Motor neuron (in vitro differentiated cells): Measurements from ENCODE around the gene AKAP10. TPM values are rescaled to one million over a fixed set of nuclear protein-coding genes. Genes with fewer than 3 reads are reported as not detected.
"Not testable (repeated sequence)": the region's sequence is repeated elsewhere in the genome, so short reads cannot be mapped to it uniquely, and the experiment has no call there.

Source experiments
- ATAC-seq, 8 experiments: fragments of 200-7000 bp; cut with Tn5 transposase; replicated peaks in 6 of 8; 2 replicates each; pipeline ENCODE4 v1.8.0; 2021; ENCODE audit warnings: mild to moderate bottlenecking in 8 of 8, moderate library complexity in 8 of 8
- H3K27ac ChIP-seq, 2 donors: fragments of 250-450 bp; sonication (Bioruptor Pico); 2 replicates each; pipeline ENCODE4 v1.9.0; 2021; ENCODE audit warnings: antibody characterized with exemption in 2 of 2, mild to moderate bottlenecking in 2 of 2, moderate library complexity in 1 of 2
- H3K4me1 ChIP-seq, 2 donors: fragments of 250-450 bp; sonication (Bioruptor Pico); replicated peaks in 1 of 2; 2 replicates each; pipeline ENCODE4 v1.6.1; 2021; ENCODE audit warnings: antibody characterized with exemption in 2 of 2, mild to moderate bottlenecking in 2 of 2, moderate library complexity in 1 of 2
- H3K4me3 ChIP-seq, 5 donors: fragments of 250-450 bp; sonication (Bioruptor Pico); 2 replicates each; pipeline ENCODE4 v1.9.0; 2021; ENCODE audit warnings: antibody characterized with exemption in 5 of 5, mild to moderate bottlenecking in 5 of 5, moderate library complexity in 4 of 5
- WGBS, 10 experiments: fragments of 450-650 bp; shearing (Covaris generic); methylation state at CpG; one replicate each; pipeline ENCODE4 v1.0.0; 2022; 5-methylcytosine and 5-hydroxymethylcytosine counted together
- in situ Hi-C, 9 experiments: fragments of 400-800 bp; cut with MboI; loops; one replicate each; pipeline ENCODE4 v1.15.0; 2021; ENCODE audit warnings: low sequenced_read_pairs in 9 of 9, low pct_unique_long_range_greater_than_20kb in 2 of 9; ENCODE audit not compliant: unreplicated experiment in 9 of 9
- total RNA-seq, 8 experiments: library from RNA; unstranded; fragments of 300-600 nt; gene quantifications; 2 replicates each; pipeline versions ENCODE4 v1.2.3 to v1.2.4, GENCODE V29; 2022

AKAP10 gene
- total RNA-seq, 8 experiments from 2014 or later, result 14.2 to 53.2 (median 19.1) TPM

DNA sequence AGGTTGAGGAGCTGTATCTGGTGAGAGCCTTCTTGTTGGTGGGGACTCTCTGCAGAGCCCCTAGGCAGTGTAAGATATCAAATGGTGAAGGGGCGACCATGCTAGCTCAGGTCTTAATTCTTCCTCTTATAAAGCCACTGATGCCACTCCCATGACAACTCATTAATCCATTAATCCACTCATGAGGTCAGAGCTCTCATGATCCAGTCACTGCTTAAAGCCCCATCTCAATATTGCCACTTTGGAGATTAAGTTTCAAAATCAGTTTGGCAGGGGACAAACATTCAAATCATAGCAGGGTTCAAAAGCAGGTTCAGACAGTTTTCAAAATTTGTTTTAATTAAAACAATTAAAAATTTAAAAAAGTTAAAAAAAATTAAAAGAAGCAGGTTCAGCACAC is 18.5 kb upstream of the AKAP10 start:
- ATAC-seq, result no peak
- no peak overlapping the region for H3K27ac ChIP-seq
- H3K4me1 ChIP-seq, result peaks cover 0 to 2% of the 10 kb centered on the region in 2 donors
- H3K4me3 ChIP-seq, result no peak overlapping the region
- 43 to 100% (median 100%) methylated on average over 1 of the region's 1 CpG; no CpG with 5 or more reads in 4 of the 10 experiments for WGBS, 10 experiments
- in situ Hi-C loops, result loop anchor here in 5 of 9 experiments (10.0 to 25.0 kb wide), 3 partner anchors 116 to 216 kb away; no protein-coding TSS in a partner anchor

DNA sequence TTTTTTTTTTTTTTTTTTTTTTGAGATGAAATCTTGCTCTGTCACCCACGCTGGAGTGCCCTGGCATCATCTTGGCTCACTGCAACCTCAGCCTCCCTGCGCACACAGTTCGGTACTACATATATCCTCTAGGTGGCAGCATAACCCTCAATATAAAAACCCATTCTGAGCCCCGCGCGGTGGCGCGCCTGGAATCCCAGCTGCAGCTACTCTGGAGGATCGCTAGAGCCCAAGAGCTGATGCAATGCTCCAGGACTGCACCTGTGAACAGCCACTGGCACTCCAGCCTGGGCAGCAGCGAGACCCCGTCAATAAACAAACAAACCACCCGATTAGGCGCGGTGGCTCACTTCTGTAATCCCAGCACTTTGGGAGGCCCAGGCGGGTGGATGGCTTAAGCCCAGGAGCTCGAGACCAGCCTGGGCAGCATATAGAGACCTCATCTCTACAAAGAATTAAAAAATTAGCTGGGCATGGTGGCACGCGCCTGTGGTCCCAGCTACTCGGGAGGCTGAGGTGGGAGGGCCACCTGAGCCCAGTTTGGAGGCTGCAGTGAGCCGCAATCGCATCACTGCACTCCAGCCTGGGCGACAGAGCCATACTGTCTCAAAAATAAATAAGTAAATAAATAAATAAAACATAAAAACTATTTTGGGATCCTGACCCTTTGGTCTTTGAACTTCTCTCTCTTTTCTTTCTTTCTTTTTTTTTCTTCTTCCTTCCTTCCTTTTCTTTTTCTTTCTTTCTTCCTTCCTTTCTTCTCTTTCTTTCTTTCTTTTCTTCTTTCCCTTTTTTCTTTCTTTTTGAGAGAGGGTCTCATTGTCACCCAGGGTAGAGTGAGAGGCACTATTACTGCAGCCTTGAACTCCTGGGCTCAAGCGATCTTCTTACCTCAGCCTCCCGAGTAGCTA is 15.4 kb upstream of the AKAP10 start:
- H3K27ac ChIP-seq, result peak overlapping the region; percentile 43 to 54
- 0 to 94% (median 52%) methylated on average over 3 to 11 of the region's 24 CpGs for WGBS, 10 experiments
- H3K4me1 ChIP-seq, result peaks cover 0 to 2% of the 10 kb centered on the region in 2 donors
- in situ Hi-C loops, result loop anchor here in 5 of 9 experiments (10.0 to 25.0 kb wide), 3 partner anchors 119 to 219 kb away; no protein-coding TSS in a partner anchor
- peak; percentile 91 to 99 (median 98) for ATAC-seq
- H3K4me3 ChIP-seq, result no peak overlapping the region

DNA sequence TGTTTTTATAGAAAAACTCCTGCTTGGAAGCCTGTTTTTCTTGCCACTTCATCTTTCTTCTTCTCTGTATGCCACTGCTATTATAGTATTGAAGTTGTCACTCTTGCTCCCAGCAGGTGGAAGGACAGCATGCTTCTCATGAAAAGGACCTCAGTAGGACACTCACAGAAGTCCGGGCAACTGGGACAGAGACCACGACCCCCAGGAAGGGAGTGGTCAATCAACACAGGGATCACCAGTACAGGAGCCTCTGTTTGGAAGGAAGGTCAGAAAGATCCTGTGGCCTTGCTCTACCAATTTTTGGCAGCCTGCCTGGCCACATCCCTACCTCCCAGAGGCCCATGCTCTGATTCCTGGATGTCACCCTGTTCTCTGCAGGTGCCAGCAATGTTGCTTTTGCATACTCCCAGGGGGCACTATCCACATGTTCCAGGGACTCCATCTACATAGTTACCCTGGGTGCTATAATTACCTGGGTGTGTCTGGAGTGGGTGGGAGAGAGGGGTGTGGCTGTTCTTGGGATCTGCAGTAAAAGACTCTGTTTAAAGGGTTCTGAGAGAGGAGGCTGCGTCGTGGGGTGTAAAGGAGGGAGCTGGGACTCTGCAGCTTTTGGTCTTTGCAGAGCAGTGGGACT is 13.7 kb upstream of the AKAP10 start:
- Histone ChIP-seq H3K4me1 (peaks cover 10 to 12% of the 10 kb centered on the region in 2 donors), H3K4me3 (no peak overlapping the region), H3K27ac (no peak overlapping the region)
- 0 to 31% (median 18%) methylated on average over 1 to 4 of the region's 4 CpGs; no CpG with 5 or more reads in 4 of the 10 experiments for WGBS, 10 experiments
- in situ Hi-C loops, result loop anchor here in 5 of 9 experiments (10.0 to 25.0 kb wide), 3 partner anchors 121 to 221 kb away; no protein-coding TSS in a partner anchor
- ATAC-seq, result peak in 2 of 8 experiments; percentile 7 to 42

DNA sequence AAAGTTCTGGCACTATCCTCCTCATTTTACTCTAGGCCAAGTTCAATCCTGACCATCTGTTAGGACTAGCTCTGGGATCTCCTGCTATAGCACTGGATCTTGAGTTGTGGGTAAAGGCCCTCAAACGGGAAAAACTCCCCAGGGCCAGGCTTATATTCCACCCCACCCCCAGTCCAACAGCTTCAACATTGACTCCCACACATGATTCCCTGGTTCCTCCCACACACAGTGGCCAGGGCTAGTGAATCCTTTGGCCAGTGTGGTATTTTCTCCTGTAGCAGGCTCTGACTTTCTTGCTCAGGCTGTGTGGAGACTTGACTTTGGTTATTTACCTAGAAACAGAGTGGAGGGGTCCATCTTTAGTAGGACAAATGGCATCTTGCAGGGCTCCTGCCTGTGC is 10.3 kb upstream of the AKAP10 start:
- peaks cover 9 to 12% of the 10 kb centered on the region in 2 donors for H3K4me1 ChIP-seq
- in situ Hi-C loops, result loop anchor here in 4 of 9 experiments (25.0 kb wide), 2 partner anchors 124 to 224 kb away; no protein-coding TSS in a partner anchor
- no peak overlapping the region for H3K4me3 ChIP-seq
- WGBS, 10 experiments, result 40 to 83% methylated on average over 1 of the region's 1 CpG; no CpG with 5 or more reads in 8 of the 10 experiments
- ATAC-seq, result peak in 1 of 8 experiments; percentile 4
- H3K27ac ChIP-seq, result no peak overlapping the region

DNA sequence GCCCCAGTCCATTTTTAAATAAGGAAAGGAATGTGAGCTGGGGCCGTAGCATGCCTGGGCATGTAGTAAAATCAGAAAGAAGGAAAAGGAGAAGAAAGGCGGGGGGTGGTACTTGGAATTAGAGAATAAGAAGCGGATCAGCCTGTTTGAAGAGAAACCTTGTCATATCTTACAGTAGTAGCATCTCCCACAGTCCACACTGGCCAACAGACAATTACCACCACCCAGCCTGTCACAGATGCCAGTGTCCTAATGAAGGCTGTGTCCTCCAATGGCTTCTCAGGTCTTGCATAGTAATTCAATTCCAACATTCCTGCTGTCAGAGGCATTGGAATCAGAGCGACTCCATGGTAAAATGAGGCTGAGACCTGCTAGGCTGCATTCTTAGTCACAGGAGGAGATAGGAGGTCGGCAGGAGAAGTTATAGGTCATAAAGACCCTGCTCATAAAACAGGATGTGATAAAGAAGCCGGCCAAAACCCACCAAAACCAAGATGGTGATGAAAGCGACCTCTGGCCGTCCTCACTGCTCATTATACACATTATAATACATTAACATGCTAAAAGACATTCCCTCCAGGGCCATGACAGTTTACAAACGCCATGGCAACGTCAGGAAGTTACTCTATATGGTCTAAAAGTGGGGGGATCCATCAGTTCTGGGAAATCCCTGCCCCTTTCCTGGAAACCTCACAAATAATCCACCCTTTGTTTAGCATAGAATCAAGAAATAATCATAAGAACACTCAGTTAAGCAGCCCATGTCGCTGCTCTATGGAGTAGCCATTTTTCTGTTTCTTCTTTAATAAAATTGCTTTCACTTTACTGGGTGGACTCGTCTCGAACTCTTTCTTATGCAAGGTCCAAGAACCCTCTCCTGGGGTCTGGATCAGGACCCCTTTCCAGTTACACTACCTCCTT is 9.6 kb upstream of the AKAP10 start:
- 46 to 100% (median 60%) methylated on average over 1 to 11 of the region's 13 CpGs; no CpG with 5 or more reads in 2 of the 10 experiments for whole genome bisulfite sequencing, 10 experiments
- ATAC-seq, result peak in 5 of 8 experiments; percentile 47 to 82 (median 65)
- peak overlapping the region in 1 of 2 donors; percentile 27 for H3K27ac ChIP-seq
- in situ Hi-C loops, result loop anchor here in 4 of 9 experiments (25.0 kb wide), 2 partner anchors 125 to 225 kb away; no protein-coding TSS in a partner anchor
- no peak overlapping the region for H3K4me3 ChIP-seq
- peaks cover 8 to 12% of the 10 kb centered on the region in 2 donors for H3K4me1 ChIP-seq

DNA sequence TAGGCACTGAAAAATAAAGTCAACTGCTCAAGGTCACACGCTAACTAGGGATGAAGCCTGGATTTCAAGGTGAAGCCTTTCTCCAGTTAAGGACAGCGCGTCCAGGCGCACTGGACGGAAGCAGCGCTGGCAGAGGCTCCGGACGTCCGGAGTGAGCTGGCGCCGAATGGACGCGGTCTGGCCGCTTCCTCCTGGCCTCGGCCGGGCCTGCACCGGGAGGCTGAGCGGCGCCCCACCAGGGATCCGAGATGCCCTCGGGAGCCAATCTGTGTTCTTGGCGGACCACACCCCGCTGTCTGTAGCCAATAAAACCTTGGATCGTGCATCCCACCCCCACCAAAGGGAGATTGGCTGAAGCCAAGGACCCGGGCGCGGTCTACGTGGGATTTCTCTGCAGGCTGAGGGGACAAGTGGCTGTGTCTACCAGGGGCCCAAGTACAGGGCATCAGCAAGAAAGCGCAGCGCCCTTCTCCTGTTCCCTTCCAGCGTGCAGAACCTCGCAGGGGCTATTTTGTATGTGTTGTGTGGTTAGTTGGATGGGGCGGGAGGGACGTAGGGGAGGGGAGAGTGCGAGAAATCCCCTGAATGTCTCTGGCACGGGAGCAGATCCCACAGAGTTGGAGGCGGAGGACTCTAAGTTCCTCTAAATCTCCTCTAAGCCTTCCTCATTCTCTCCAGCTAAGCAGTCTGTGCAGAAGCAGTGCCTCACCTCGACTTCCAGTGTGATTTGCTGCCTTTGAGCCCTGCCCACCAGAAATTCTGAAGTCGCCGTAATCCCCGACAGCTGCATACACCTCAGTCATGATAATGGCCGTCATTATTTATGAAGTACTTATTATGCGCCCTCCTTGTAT is 2.5 kb upstream of the AKAP10 start:
- in situ Hi-C loops, result loop anchor here in 4 of 9 experiments (25.0 kb wide), 2 partner anchors 132 to 232 kb away; no protein-coding TSS in a partner anchor
- H3K27ac ChIP-seq, result no peak overlapping the region
- ATAC-seq, result no peak
- H3K4me3 ChIP-seq, result no peak overlapping the region
- H3K4me1 ChIP-seq, result peaks cover 6 to 15% of the 10 kb centered on the region in 2 donors
- WGBS, 10 experiments, result 60 to 100% (median 89%) methylated on average over 1 to 15 of the region's 43 CpGs; no CpG with 5 or more reads in 1 of the 10 experiments

DNA sequence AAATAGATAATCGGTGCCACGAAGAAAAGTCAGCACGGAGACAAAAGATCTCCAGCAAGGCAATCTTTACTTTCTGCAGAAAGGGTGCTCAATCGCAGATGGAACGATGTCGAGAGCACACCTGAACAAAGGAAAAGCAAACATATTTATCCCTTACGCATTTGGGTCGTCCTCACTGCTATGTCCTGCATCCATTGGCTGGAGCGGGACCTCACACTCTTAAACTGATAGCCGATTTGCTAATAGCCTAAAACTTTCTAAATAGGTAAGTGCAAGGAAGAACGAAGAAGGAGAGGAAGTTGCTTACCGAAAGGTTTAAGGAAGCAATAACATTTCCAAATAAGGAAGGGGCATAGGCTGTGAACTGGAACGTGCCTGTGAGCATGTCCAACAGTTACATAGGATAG is 1.2 kb upstream of the AKAP10 start:
- Histone ChIP-seq H3K4me1 (peaks cover 6 to 15% of the 10 kb centered on the region in 2 donors), H3K4me3 (peak overlapping the region in 1 of 5 donors; percentile 90)
- in situ Hi-C loops, result loop anchor here in 4 of 9 experiments (25.0 kb wide), 2 partner anchors 133 to 233 kb away; no protein-coding TSS in a partner anchor

DNA sequence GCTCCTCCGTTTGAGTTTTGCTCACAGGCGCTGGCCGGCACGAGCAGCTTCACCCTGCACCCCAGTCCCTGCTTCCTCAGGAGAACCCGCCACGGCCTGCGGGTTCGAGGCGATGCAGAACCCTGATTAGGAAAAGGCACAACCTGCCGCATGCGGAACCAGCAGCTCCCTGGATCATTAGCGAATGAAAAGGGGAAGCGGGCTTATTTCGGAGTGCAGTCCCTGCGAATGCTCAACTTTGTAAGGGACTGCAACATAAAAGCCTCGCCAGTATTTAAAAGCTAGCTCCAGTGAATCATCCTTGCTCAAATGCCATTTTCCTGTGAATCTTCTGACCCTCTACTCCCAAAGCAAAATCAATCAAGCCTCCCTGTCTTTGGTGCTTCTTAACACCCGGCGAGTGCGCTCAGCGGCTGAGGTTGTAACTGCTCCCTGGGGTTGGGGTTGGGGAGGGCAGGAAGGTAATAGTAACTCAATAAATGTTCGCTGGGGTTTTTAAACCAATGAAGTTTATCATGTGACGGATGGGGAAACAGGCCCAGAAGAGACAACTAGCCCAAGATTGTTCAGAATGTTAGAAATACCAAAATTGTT is 678 bp upstream of the AKAP10 start:
- Histone ChIP-seq H3K4me3 (peak overlapping the region; percentile 82 to 93 (median 87)), H3K4me1 (peaks cover 6 to 15% of the 10 kb centered on the region in 2 donors), H3K27ac (peak overlapping the region; percentile 73 to 82)
- WGBS, 10 experiments, result 52 to 100% (median 72%) methylated on average over 1 to 16 of the region's 22 CpGs; no CpG with 5 or more reads in 2 of the 10 experiments
- ATAC-seq, result peak in 1 of 8 experiments; percentile 19
- in situ Hi-C loops, result loop anchor here in 4 of 9 experiments (25.0 kb wide), 2 partner anchors 134 to 234 kb away; no protein-coding TSS in a partner anchor

More for the DNA sequence above, 1.2 kb upstream of the AKAP10 start:
- 86 to 99% (median 97%) methylated on average over 2 to 13 of the region's 13 CpGs for WGBS, 10 experiments
- ATAC-seq, result no peak
- H3K27ac ChIP-seq, result no peak overlapping the region

DNA sequence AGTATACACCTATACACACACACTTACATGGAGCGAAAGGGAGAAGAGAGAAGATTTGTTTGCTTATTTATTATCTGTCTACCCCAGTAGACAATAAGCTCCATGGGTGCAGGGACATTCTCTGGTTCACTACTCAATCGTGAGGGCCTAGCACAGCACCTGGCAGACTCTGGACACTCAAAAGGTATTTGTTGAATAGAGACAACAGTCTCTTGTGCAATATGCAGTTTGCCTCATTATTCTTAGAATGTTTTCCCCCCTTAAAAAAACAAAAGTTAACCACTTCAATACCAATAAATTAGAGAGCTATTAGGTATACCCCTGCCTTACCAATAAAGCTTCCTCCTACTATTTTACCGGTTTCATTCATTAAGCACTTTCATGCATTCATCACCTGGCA is 2.0 kb downstream of the AKAP10 start:
- H3K4me3 ChIP-seq, result no peak overlapping the region
- peaks cover 6 to 15% of the 10 kb centered on the region in 2 donors for H3K4me1 ChIP-seq
- H3K27ac ChIP-seq, result no peak overlapping the region
- 54 to 100% (median 96%) methylated on average over 1 to 3 of the region's 3 CpGs; no CpG with 5 or more reads in 1 of the 10 experiments for WGBS, 10 experiments
- no peak for ATAC-seq
- in situ Hi-C loops, result loop anchor here in 4 of 9 experiments (25.0 kb wide), 2 partner anchors 137 to 237 kb away; no protein-coding TSS in a partner anchor

DNA sequence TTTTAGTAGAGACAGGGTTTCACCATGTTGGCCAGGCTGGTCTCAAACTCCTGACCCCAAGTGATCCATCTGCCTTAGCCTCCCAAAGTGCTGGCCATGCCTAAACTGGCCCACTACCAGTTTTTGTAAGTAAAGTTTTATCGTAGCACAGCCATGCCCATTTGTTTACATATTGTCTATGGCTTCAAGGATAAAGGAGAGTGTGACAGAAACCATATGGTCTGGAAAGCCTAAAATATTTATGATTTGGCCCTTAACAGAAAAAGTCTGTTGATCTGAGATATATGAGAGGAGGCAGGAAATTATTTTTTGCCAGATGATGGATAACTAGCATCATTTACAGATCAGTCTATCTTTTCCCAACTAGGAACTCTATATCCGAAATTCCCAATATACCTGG is 4.5 kb downstream of the AKAP10 start:
- in situ Hi-C loops, result no loop called here
- WGBS, 10 experiments, result 25 to 100% (median 91%) methylated on average over 1 to 2 of the region's 2 CpGs; no CpG with 5 or more reads in 2 of the 10 experiments
- ATAC-seq, result no peak
- peaks cover 3 to 12% of the 10 kb centered on the region in 2 donors for H3K4me1 ChIP-seq
- no peak overlapping the region for H3K4me3 ChIP-seq
- H3K27ac ChIP-seq, result no peak overlapping the region

DNA sequence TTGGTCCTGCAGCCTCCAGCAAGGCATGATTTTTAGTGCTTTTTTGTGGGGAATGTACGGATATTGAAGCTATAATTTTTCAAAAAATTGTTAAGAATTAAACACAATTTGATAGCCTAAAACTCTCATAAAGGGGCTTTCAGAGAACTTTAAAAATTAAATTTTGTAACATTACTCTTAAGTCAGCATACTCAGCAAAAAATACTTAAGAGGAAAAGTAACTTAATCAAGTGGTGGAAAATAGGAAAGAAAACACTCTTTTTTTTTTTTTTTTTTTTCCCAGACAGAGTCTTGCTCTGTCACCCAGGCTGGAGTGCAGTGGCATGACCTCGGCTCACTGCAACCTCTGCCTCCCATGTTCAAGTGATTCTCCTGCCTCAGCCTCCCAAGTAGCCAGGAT is 14.7 kb downstream of the AKAP10 start:
- WGBS, 10 experiments, result 20 to 100% (median 81%) methylated on average over 1 to 2 of the region's 2 CpGs; no CpG with 5 or more reads in 1 of the 10 experiments
- H3K4me3 ChIP-seq, ATAC-seq, H3K4me1 ChIP-seq, H3K27ac ChIP-seq, in situ Hi-C loops: not testable (repeated sequence)
